Measurements from ENCODE around the gene PPP1R10.

- TF ChIP-seq CTCF (IDR thresholded peaks at IDR 0.05) (no peak), POLR2AphosphoS5 (IDR thresholded peaks at IDR 0.05; ENCODE audit: low read depth, low read length) (no peak; the same call in 1 of the 2 replicates), TCF7L2 (IDR thresholded peaks at IDR 0.05; ENCODE audit: low read depth, low read length) (no peak)
These were observed 54.3 kb downstream of the PPP1R10 start for GRCh38 chr6:30562470-30563425.

Data from Panc1 (cell line).